Measurements from ENCODE around the gene A4GALT.

DNA sequence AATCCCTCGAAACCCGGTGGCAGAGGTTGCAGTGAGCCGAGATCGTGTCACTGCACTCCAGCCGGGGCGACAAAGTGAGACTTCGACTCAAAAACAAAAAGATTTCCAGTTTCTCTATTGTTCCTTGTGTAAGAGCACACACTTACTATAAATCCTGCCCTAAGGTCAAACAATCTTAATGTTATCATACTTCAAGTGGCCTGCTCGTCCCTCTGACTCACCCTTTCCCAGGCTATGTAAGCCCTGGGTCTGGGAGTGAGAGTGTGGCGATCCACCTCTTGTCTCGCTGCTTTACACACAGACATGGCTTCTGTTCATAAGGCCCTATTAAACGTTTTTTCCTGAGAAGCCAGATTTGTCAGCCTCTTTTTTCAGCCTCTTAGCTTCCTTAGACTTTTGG lies 24.4 kb upstream of the A4GALT start:
- TF ChIP-seq POLR2A (IDR thresholded peaks at IDR 0.05), result no peak
- TF ChIP-seq, protein P1, sequence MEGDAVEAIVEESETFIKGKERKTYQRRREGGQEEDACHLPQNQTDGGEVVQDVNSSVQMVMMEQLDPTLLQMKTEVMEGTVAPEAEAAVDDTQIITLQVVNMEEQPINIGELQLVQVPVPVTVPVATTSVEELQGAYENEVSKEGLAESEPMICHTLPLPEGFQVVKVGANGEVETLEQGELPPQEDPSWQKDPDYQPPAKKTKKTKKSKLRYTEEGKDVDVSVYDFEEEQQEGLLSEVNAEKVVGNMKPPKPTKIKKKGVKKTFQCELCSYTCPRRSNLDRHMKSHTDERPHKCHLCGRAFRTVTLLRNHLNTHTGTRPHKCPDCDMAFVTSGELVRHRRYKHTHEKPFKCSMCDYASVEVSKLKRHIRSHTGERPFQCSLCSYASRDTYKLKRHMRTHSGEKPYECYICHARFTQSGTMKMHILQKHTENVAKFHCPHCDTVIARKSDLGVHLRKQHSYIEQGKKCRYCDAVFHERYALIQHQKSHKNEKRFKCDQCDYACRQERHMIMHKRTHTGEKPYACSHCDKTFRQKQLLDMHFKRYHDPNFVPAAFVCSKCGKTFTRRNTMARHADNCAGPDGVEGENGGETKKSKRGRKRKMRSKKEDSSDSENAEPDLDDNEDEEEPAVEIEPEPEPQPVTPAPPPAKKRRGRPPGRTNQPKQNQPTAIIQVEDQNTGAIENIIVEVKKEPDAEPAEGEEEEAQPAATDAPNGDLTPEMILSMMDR (IDR thresholded peaks at IDR 0.05), result no peak
